Hippocampal formation (tissue), 2 donors: Measurements from ENCODE around the gene C1QTNF1.
A peak's percentile ranks its signal among the peaks of the same experiment; 100 is the strongest.

Experiments
- DNase-seq, 2 donors: peaks; one replicate each; lab custom pipeline; 2025; lab: John Stamatoyannopoulos, UW

C1QTNF1 gene

DNA sequence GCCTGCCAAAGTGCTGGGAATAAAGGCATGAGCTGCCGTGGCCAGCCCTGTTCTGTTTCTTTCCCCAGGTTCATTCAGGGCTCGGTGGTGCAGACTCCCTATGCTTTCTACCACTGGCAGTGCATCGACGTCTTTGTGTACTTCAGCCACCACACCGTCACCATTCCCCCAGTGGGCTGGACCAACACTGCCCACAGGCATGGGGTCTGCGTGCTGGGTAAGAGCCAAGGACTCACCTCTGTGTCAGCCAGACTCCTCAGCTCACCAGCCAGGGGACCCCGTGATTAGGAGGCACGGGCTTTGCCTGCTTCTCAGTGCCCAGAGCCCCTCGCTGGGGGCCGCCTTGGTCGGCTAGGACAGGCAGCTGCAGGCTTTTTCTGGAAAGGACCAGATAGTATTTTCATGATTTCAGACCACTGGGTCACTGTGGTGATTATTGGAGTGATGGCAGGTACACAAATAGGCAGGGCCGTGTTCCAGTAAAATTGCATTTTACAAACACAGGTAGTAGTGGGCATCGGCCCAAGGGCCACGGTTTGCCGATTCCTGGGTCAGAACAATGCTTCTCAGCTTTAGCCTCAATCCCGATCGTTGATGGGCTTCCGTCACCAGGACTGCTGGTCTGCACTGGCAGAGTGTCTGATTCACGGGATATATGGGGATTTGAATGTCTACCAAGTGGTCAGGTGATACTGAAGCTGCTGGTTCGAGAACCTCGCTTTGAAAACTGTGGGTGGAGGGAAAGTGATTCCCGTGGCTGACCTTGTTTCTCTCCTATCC lies 55.6 kb downstream of the C1QTNF1 start:
- DNase-seq: no peak

DNA sequence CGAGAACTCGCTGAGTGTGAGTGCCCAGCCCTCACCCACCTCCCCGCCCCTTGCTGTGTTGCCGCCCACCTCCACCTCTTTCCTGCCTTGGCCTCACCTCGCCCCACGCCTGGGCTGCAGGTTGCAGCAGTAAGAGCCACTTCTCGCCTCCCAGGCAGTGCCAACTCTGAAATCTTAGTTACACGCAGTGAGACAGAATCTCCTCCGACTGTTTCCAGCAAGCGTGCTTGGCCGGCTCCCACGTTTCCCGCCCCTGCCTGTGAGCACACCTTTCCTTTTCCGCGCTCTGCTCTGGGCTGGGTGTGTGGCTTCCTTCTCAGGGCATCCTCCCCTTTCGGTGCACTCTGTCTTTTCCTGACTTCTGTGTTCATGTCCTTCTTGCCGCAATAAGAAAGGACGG lies 56.4 kb downstream of the C1QTNF1 start:
- no peak for DNase-seq

DNA sequence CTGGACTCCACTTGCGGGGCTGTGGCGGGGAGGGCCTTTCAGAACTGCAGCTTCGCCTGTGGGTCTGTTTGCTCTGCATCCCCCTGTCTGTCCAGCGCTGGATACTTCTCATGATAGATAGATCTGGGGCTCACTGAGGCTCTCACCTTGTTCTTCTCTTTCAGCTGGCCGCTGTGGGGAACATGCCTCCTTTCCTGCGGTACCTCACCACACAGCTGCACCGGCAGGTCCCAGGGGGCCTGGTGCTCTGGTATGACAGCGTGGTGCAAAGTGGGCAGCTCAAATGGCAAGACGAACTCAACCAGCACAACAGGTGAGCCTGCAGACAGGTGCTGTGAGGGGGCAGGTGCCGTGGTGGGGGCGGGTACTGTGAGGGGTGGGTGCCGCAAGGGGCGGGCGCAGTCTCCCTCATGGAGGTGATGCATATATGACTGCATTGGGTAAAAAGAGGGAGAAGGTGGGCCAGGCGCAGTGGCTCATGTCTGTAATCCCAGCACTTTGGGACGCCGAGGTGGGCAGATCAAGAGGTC lies 56.9 kb downstream of the C1QTNF1 start:
- DNase-seq: no peak

DNA sequence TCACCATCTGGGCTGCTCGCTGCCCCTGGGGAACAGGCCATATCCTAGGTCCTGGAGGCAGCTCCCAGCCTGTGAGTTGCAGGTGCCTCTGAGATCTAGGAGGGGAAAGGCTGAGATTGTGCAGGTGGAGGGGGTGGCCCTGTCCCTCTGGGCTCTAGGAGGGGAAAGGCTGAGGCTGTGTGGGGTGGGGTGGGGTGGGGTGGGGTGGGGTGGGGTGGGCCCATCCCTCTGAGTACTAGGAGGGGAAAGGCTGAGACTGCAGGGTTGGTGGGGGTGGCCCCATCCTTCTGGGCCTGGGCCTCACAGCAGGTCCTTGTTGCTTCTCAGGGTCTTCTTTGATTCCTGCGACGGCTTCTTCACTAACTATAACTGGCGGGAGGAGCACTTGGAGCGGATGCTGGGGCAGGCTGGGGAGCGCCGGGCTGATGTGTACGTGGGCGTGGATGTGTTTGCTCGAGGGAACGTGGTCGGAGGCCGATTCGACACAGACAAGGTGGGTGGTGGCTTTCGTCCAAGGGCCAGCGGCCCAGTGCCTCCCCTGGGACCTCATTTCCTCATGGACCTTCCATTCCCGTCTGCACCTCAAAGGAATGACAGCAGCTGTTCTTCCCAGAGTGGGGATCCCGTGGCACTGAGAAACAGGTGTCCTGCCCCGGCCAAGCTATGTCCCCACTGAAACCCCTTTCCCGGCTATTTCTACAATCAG lies 57.8 kb downstream of the C1QTNF1 start:
- DNase-seq: no peak

DNA sequence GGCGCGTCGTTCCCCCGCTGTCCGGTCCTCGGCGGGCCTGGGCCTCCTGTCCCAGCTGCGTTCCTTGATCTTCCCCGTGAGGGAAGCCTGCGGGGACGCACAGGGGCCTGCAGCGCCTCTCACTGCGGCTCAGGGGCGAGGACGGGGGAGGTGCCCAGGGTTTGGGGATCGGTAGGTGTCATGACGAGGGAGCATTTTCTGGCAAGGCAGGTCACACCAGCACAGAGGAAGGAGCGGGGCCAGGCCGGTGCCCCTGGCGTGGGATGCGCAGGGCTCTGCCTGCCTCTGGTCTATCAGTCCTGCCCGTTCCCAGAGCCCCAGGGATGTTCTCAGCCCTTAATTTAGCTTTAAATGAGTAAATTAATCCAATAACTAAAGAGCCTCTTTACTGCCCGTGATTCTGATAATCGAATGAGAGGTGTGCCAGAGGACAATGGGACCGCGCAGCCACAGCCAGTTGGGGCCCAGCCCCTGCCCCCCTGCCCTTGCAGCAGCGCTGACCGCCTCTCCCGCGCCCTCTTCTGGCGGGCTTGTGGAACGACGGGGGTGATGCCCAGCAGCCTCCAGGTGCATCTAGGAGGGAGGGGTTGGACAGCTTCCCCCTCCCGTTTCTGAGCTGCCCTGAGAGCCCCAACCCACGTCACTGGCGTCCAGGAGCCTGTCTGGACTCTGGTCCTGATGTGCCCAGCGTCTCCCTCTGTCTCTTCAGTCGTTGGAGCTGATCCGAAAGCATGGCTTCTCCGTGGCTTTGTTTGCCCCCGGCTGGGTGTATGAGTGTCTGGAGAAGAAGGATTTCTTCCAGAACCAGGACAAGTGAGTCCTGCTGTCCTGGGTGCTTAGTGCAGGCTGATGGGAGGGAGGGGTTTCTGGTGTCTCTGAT lies 58.6 kb downstream of the C1QTNF1 start:
- no peak for DNase-seq

DNA sequence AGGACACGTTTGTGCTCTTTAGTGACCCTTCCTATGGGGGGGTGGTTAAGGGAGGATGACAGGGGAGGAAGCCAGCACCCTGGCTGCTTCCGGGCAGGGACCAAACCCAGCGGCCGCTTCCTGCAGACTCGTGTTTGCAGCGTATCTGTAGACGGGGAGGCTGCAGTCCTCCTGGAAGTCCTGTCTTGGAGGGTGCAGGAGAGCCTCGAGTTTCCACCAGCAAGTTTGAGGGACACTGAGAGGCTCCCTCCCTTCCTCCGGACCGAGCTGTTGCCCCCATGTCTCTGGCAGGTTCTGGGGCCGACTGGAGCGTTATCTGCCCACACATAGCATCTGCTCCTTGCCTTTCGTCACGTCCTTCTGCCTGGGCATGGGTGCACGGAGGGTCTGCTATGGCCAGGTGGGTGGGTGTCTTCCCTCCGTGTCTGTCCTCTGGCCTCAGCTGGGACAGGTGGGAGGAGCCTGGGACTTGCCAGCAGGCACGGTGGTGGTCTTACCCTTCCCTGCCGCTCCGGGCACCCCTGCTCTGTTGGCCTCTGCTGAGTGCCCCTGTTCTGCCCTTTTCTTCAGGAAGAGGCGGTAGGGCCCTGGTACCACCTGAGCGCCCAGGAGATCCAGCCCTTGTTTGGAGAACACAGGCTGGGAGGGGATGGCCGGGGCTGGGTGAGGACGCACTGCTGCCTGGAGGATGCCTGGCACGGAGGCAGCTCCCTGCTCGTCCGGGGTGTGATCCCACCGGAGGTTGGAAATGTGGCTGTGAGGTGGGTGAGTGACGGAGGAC lies 59.4 kb downstream of the C1QTNF1 start:
- DNase-seq: no peak

DNA sequence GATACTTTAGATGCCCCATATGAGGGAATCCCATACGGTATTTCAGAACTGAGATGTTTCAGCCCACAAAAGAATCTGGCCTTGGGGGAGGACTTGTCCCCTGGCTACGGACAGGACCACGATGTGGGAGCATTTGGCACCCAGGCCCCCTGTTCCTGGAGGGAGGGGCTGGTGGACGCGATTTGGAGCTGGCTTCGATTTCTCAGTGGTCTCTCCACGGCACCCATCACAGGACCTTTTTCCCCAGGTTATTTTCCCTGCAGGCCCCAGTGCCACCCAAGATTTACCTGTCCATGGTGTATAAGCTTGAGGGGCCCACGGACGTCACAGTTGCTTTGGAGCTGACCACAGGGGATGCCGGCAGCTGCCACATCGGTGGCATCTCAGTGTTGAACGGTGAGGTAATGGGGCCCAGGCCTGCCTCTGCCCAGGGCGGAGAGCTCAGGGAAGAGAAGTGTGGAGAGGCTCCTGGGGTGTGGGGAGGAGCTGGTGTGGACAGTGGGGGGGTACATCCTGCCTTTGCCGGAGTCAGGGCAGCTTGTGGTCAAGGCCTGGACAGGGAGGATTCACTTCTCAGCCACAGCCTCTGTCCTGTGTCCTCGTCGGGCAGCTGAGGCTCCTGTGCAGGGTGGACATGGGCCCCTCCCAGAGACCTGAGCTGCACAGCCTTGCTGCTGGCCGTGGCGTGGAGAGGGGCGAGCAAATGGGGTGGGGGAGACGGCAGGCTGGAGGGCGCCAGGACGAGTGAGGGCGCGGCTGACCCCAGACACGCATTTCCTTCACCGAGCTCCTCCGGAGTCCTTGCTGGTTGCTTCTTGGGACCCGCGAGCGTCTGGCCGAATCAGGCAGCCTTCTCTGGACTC lies 60.6 kb downstream of the C1QTNF1 start:
- no peak for DNase-seq

DNA sequence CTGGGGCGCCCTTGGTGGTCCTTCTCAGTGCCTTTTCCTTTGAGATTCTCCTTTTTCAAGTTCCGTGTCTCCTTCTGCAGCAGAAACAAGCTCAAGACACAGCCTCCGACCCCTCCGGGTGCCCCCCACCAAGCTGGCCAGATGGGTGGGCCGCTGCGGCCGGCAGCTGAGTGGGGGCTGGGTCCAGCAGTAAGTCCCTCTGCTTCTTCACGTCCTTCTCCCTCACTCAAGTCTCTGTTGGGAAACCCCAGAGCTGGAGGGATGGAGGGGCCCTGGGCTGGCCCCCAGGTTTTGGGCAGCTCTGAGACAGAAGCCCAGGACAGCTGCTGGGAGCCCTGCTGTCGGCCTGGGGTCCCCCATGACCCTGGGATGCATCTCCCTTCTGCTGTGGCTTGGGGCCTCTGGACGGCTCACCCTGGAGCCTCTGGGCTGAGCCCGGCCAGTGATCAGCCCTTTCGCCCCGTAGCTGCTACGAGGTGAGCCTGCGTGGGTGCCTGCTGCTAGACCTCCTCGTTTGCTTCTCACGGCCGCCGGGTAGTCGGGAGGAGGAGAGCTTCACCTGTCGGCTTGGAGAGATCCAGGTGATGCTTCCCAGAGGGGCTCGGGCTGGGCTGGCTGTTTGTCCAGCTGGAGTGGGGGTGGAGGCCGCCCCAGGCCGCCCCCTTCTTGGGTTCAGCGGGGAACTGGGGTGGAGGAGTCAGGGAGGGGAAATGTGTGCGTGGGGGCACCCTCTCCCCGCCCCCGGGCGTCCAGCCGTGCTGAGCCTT lies 61.4 kb downstream of the C1QTNF1 start:
- DNase-seq: no peak

DNA sequence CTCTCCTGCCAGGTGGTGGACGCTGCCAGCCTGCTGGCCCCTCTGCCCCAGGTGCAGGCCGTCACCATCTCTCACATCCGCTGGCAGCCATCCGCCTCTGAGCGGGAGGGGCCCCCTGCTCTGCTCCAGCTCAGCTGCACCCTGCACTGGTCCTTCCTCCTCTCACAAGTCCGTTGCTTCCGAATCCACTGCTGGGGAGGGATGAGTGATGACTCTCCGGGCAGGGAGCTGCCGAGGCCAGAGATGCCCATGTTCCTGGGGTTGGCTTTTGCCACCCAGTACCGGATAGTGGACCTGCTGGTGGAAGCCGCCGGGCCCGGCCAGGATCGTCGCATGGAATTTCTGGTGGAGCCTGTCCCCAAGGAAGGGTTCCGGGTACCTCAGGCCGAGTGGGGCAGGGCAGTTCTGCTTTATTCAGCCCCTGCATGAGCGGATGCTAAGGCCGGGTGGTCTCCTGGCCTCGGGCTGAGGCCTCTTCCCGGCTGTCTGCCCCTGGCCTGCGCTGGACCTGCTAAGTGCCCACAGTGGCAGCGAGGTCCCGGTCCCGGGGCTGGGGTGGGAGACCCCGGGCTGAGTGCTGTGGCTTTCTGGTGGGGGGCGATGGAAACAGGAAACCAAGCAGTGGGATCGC lies 62.1 kb downstream of the C1QTNF1 start:
- no peak for DNase-seq

DNA sequence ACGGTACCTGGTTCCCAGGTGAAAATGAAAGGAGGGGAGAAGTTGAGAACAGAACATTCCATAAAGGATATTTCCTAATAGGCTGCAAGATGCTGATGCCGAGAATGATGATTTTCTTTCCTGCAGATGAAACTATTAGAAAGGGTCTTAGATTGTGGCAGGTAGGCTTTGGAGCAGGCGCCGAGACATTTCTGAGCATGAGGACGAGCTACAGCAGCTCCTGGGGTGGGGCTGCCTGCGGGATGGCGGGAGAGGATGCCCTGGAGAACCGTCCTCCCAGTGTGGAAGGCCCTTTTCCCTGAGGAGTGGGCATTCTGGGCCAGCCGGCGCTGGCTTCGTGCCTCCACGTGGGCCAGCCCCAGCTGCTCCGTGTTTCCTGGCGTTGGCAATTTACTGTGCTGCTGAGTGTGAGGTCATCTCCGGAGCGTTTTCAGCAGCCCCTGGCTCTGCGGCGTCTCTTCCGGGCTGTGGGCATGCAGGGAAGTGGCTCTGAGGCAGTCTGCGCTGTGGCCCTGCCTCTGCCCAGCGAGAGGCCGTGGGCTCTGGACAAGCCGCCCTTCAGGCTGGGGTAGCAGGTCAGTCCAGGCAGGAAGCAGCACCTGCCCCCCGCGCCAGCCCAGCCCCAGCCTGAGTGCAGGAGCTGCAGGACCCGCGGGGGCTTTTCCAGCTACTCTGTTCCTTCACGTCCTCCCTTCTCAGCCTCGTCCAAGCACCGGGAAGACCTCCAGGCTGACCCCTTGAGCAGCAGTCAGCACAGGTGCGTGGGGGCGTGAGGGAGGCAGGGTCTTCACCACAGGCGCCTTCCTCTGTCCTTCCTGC lies 62.8 kb downstream of the C1QTNF1 start:
- no peak for DNase-seq

DNA sequence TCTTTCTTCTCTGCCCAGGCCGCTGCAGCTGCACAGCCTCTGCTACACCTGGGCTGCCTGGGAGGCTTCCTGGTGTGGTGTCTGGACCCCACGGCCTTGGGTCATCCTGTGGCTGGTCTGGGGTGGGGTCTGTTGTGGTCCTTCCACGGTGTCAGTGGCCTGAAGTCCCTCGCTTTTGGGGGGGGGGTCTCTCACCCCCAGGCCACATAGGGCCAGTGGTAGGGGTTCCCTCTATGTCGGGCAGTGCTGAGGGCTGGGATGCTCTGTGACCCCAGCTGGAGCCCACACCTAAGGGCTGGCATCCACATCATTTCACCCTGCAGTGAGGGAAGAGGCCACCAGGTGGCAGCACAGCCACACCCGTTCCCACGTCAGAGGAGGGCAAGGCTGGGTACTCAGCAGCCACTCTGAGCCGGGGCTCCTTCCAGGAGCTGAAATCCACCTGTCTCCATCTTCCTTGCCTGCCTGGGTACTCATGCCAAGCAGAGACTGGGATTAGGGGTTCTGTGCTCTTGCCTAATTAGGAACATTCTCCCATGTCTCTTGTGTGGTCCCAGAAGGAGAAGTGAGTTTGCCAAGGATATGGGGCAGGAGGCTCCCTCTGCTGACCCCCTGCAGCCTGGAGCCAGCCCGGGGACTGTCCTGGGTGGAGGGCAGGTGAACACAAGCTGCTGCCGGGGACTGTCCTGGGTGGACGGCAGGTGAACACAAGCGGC lies 63.6 kb downstream of the C1QTNF1 start:
- peak in 1 of 2 donors; percentile 54 for DNase-seq

DNA sequence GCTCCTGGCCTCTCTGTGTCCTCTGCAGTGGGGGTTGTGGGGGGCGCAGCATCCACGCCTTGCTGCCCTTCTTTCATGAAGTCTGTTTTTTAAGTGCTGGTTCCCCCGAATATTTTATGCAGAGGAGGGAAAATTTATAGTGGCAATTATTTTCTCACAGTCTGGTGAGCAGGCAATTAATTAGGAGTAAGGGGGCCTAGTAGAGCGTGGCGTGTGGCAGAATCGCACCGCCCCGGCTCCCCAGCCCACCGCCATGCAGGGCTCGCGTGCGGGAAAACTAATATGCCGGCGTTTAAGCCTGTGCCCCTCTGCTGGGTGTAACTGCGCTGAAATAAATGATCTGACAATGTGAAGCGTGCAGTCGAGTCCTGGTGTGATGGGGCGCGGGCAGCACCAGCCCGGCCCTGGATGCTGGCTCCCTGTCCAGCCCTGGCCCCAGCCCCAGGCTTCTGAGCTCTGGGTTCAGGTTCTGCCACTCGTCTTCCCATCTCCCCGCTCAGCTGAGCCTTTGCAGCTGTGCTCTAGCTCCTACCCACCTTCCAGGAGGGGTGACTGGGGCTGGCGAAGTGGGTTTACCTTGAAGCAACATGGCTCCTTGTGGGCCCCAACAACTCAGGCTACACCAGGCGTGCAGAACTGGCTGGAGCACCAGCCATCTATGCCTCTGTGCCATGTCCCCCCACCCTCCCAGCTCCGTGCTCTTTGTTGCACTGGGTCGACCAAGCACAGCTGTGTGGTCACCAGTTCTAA lies 64.5 kb downstream of the C1QTNF1 start:
- DNase-seq: no peak

DNA sequence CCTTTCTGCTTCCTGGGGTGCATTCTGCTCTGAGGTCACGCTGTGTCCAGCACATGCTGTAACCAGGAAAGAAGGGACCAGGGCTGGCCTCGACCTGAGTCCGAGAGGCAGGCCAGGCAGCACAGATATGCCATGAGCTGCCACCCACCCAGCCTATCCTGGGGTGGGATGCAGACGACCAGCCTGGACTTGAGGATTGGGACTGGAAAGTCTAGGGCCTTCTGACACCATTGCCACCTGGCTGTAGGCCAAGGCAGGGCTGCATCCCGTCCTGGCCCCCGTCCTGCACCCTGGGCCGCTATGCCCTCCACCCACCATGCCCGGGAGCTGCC lies 65.0 kb downstream of the C1QTNF1 start:
- no peak for DNase-seq

DNA sequence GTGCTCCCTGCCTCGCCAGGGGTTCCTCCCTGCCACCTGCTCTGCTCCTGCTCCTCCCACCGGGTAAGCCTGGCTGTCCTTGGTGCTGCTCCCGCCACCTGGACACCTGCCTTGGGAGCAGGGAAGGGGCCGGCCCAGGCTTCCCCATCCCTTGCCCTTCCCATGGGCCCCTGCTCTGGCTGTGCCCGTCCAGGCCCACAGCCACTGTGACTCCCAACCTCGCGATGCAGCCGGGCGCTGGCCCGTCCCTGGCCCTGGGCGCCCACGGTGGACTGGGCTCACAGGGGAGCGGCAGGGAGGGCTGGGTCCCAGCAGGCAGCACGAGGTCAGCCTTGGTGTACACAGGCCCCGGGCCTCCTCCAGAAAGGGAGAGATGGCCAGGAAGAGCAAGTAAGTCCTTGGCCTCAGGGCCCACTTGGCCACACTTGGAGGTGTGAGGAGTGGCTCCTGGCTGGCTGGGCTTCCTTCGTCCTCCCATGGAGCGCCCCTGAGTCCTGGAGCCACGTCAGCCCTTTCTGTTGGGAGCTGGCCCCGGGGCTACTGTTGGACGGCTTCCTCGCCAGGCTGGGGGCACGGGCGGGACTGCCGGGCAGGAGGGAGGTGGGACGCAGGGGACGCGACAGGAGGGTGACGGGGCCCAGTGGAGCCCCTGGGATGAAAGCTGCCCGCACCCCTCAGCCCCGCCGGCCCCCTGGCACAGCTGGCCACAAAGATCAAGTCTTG lies 65.9 kb downstream of the C1QTNF1 start:
- no peak for DNase-seq

DNA sequence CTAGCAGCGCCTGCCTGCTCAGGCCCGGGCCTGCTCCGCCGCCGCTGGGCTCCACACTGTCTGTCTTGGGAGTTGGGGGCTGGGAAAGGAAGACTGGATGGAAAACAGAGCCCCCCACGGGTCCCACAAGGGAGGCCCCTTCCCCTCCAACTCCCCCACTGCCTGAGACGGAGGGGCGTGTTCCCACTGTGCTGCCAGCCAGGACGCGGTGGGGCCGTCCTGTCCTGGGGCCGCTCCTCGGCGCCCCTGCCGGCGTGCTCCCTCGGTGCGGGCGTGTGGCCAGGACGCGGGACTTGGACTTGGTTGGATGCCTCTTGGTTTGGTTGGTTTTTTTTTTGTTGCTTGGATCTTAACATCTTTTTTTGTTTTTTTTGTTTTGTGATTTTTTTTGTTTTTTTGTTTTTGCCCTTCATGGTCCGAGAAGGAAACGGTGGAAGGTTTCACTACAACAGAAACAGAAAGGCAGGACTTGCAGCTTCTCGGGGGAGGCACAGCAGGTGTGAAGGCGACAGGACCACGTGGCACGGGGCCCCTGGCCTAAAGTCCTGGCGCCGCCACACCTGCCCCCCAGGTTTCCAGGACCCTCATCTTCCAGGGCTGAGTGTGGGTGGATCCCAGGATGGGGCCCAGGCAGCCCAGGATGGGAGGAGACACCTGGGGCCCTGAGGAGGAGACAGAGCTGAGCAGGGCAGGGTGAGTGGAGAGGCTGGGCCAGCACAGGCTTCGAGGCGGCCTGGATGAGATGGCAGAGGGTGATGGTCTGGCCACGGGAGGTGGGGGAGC lies 66.7 kb downstream of the C1QTNF1 start:
- no peak for DNase-seq

DNA sequence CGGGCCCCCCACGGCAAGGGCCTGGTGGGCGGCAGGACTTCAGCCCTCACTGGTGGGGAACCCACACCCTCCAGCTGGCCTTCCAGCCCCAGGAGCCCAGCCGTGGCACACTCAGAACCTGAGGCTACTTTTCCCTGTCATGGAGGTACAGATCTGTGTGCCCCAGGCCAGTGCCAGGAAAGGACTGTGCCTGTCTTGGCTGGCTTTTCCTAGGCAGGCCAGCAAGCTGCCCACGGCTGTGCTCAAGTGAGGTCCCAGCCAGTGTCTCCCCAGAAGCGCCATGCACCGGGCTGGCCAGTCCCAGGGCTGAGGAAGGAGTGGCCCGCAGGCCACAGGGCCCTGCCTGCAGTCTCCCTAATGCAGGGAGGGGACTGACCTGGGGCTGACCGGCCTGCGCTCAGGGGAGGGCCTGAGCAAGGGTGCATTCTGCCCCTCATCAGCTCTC lies 67.3 kb downstream of the C1QTNF1 start:
- no peak for DNase-seq
